Measurements from ENCODE around the gene NEDD4L. TPM values are rescaled to one million over a fixed set of nuclear protein-coding genes. Genes with fewer than 3 reads are reported as not detected.
A peak's percentile ranks its signal among the peaks of the same experiment; 100 is the strongest.

The NEDD4L gene
- total RNA-seq, 1 donor from 2014 or later = 209 TPM

DNA sequence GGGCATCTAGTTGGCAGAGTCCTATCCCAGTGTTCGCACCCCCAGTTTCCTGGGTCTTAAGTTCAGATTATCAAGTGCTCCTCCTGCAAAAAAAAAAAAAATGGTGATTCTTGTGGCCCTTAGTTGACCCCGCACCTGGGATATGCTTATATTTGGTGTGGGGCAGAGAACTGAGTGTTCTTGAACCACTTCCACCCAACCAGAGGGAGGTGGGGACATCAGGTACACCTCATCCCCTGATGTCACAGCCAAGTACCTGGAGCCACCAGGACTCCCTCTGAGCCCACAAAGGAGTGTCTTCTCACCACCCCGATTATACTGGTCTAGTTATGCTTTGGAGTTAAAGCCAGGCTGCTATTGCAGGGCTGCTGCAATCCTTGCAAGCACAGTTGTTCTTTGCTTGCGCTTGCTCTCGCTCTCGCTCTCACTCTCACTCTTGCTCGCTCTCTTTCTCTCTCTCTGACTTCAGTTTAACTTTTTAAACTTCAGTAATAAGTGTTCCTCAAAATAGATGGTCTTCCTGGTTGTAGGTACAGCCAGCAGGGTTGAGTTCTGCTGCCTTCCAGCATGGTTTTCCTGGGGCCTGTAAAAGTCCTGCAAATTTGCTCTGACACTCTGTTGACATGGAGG, 265.7 kb downstream of the NEDD4L start:
- H3K27me3 Mint-ChIP-seq (ENCODE audit: unreplicated experiment) = peaks cover 2% of the 10 kb centered on the region
- H3K4me3 Mint-ChIP-seq (ENCODE audit: unreplicated experiment) = peak overlapping the region; percentile 56
- peak overlapping the region; percentile 0 for H3K27ac Mint-ChIP-seq (ENCODE audit: unreplicated experiment)
- H3K4me1 Mint-ChIP-seq (ENCODE audit: low read depth, unreplicated experiment) = peaks cover 37% of the 10 kb centered on the region
- H3K9me3 Mint-ChIP-seq (ENCODE audit: unreplicated experiment) = peaks cover 10% of the 10 kb centered on the region
- TF ChIP-seq, protein P1, sequence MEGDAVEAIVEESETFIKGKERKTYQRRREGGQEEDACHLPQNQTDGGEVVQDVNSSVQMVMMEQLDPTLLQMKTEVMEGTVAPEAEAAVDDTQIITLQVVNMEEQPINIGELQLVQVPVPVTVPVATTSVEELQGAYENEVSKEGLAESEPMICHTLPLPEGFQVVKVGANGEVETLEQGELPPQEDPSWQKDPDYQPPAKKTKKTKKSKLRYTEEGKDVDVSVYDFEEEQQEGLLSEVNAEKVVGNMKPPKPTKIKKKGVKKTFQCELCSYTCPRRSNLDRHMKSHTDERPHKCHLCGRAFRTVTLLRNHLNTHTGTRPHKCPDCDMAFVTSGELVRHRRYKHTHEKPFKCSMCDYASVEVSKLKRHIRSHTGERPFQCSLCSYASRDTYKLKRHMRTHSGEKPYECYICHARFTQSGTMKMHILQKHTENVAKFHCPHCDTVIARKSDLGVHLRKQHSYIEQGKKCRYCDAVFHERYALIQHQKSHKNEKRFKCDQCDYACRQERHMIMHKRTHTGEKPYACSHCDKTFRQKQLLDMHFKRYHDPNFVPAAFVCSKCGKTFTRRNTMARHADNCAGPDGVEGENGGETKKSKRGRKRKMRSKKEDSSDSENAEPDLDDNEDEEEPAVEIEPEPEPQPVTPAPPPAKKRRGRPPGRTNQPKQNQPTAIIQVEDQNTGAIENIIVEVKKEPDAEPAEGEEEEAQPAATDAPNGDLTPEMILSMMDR (IDR thresholded peaks at IDR 0.05; ENCODE audit: partially characterized antibody, unreplicated experiment) = no peak
- peaks cover 4% of the 10 kb centered on the region for H3K36me3 Mint-ChIP-seq (ENCODE audit: unreplicated experiment)
- no peak for DNase-seq

DNA sequence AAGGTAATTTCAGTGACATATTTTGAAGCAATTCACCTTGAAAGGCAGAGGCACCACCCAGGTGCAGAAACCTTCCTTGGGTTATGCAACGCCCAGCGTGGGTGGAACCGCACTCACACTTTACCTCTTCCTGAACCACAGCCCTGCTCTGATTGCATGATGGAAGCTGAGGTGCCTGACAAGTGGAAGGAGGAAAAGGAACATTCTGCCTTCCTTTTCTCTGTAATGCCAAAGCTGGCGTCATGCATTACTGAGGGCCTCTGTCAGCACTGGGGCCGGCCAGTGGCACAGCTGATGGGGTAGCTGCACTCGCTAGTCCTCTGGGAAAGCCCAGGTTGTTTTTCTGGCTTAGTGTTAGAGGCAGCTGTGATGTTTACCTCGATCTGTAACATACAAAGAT, 266.5 kb downstream of the NEDD4L start:
- H3K27me3 Mint-ChIP-seq (ENCODE audit: unreplicated experiment) = peaks cover 1% of the 10 kb centered on the region
- H3K9me3 Mint-ChIP-seq (ENCODE audit: unreplicated experiment) = peaks cover 10% of the 10 kb centered on the region
- no peak overlapping the region for H3K4me3 Mint-ChIP-seq (ENCODE audit: unreplicated experiment)
- H3K27ac Mint-ChIP-seq (ENCODE audit: unreplicated experiment) = no peak overlapping the region
- TF ChIP-seq, protein P1 (IDR thresholded peaks at IDR 0.05; ENCODE audit: partially characterized antibody, unreplicated experiment) = no peak
- no peak for DNase-seq
- peaks cover 42% of the 10 kb centered on the region for H3K4me1 Mint-ChIP-seq (ENCODE audit: low read depth, unreplicated experiment)
- H3K36me3 Mint-ChIP-seq (ENCODE audit: unreplicated experiment) = peaks cover 4% of the 10 kb centered on the region

DNA sequence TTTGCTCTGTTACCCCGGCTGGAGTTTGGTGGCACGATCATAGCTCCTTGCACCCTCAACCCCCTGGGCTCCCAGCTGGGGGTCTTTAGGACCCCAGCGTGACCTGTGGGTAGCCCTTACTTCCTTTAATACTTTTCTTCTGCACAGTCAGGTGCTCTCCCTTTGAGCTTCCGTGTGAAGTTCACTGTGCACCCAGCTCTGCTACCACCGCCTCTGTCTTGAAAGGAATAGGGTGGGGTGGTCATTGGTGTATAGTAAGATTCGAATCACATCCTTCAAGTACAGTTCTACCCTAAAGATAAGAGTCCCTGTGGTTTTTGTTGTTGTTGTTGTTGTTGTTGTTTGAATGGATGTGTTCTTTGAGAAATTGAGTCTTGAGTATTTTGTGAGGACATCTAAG, 267.4 kb downstream of the NEDD4L start:
- no peak for DNase-seq
- Mint-ChIP-seq H3K4me1 (ENCODE audit: low read depth, unreplicated experiment) (peaks cover 50% of the 10 kb centered on the region), H3K27ac (ENCODE audit: unreplicated experiment) (peak overlapping the region; percentile 13), H3K9me3 (ENCODE audit: unreplicated experiment) (peaks cover 10% of the 10 kb centered on the region), H3K27me3 (ENCODE audit: unreplicated experiment) (peaks cover 4% of the 10 kb centered on the region), H3K4me3 (ENCODE audit: unreplicated experiment) (no peak overlapping the region), H3K36me3 (ENCODE audit: unreplicated experiment) (no peaks in the 10 kb centered on the region)
- TF ChIP-seq, protein P1 (IDR thresholded peaks at IDR 0.05; ENCODE audit: partially characterized antibody, unreplicated experiment) = no peak

DNA sequence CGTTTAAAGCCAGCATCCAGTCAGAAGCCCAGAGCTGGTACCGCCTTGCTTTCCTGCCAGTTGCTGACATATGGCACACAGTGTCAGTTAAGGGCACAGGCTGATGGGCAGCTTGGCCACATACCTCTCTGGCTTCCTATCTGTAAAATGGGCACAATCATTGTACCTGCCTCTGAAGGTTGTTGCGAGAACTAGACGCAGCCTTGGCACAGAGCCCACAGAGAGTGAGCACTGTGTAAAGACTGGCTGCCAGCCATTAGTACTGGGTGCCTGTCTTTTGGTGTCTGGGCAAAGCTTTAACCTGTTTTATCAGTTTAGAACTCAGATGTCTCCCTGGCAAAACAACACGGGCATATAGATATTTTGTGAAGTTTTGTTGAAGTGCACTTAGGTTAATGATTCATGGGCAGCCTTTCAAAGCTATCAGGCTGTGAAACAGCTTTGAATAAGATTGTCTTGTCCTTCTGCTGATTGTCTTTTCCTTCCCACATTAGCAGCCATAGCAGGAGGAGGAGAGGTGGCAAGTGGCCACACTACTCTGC, 269.5 kb downstream of the NEDD4L start:
- no peak overlapping the region for H3K4me3 Mint-ChIP-seq (ENCODE audit: unreplicated experiment)
- peaks cover 39% of the 10 kb centered on the region for H3K4me1 Mint-ChIP-seq (ENCODE audit: low read depth, unreplicated experiment)
- H3K27me3 Mint-ChIP-seq (ENCODE audit: unreplicated experiment) = peaks cover 6% of the 10 kb centered on the region
- no peak for DNase-seq
- no peak overlapping the region for H3K27ac Mint-ChIP-seq (ENCODE audit: unreplicated experiment)
- peaks cover 8% of the 10 kb centered on the region for H3K9me3 Mint-ChIP-seq (ENCODE audit: unreplicated experiment)
- TF ChIP-seq, protein P1 (IDR thresholded peaks at IDR 0.05; ENCODE audit: partially characterized antibody, unreplicated experiment) = no peak
- H3K36me3 Mint-ChIP-seq (ENCODE audit: unreplicated experiment) = no peaks in the 10 kb centered on the region

DNA sequence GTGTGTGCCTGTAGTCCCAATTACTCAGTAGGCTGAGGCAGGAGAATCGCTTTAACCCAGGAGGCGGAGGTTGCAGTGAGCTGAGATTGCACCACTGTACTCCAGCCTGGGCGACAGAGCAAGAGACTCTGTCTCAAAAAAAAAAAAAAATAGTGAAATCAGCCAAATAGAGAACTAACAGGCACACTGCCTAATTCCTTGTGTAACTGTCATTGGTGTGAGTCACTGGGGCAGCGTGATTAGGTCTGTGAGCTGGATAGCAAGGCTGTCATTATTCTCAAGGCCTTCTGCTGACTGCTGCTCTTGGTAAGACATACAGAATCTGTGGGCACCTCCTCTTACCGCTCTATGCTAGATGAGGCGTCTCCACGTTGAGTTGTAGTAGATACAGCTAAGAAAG, 270.3 kb downstream of the NEDD4L start:
- Mint-ChIP-seq H3K27ac (ENCODE audit: unreplicated experiment) (no peak overlapping the region), H3K9me3 (ENCODE audit: unreplicated experiment) (peaks cover 3% of the 10 kb centered on the region), H3K4me3 (ENCODE audit: unreplicated experiment) (no peak overlapping the region), H3K4me1 (ENCODE audit: low read depth, unreplicated experiment) (peaks cover 35% of the 10 kb centered on the region), H3K36me3 (ENCODE audit: unreplicated experiment) (no peaks in the 10 kb centered on the region), H3K27me3 (ENCODE audit: unreplicated experiment) (peaks cover 8% of the 10 kb centered on the region)
- TF ChIP-seq, protein P1 (IDR thresholded peaks at IDR 0.05; ENCODE audit: partially characterized antibody, unreplicated experiment) = no peak
- no peak for DNase-seq
